Measurements from ENCODE around the gene TRIM8. TPM values are rescaled to one million over a fixed set of nuclear protein-coding genes. Genes with fewer than 3 reads are reported as not detected.

Gene TRIM8, protein sequence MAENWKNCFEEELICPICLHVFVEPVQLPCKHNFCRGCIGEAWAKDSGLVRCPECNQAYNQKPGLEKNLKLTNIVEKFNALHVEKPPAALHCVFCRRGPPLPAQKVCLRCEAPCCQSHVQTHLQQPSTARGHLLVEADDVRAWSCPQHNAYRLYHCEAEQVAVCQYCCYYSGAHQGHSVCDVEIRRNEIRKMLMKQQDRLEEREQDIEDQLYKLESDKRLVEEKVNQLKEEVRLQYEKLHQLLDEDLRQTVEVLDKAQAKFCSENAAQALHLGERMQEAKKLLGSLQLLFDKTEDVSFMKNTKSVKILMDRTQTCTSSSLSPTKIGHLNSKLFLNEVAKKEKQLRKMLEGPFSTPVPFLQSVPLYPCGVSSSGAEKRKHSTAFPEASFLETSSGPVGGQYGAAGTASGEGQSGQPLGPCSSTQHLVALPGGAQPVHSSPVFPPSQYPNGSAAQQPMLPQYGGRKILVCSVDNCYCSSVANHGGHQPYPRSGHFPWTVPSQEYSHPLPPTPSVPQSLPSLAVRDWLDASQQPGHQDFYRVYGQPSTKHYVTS
- total RNA-seq: 61.3 and 82.2 TPM in 2 replicates

DNA sequence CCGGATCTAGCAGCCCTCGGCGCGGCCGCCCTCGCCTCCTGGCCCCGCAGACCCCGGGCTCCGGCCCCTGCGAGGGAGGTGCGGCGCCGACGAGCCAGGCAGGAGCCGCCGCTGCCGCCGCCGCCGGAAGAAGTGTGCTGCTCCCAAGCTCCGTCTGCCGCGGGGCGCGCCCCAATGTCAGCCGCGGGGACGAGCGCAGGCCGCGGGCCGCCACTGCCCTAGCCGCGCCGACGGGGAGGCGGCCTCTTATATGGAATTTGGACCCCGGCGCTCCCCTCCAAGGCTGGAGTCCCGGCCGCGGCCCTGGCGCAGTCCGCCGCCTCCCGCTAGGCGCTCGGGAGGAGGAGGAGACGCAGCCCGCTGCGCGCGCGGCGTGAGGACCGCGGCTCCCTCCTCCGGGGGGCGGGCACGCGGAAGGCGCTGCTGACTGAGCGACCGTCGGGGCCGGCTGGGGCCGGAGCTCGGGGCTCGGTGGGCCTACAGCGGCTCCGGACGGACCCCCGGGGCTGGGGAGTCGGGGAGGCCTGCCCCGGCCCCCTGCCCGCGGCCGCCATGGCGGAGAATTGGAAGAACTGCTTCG lies at the start of gene TRIM8:
TRIM8 (plus strand) TSS at position 414 of the 580 bp plus-strand sequence; CDS start at position 553, 139 bp downstream.

Other genes starting within 250 kb of the TRIM8 start
- gene NFKB2, start 248.8 kb upstream of the TRIM8 start, total RNA-seq: 13.4 and 29.5 TPM in 2 replicates
- 0.09 and 0.28 TPM in 2 replicates for gene PSD, start 225.7 kb upstream of the TRIM8 start, total RNA-seq
- gene FBXL15, start 223.6 kb upstream of the TRIM8 start, total RNA-seq: 6.6 and 7.7 TPM in 2 replicates
- gene CUEDC2, start 211.9 kb upstream of the TRIM8 start, total RNA-seq: 38.1 and 52.0 TPM in 2 replicates
- 0.09 TPM in 1 of 2 replicates, not detected in the other for gene C10orf95, start 192.9 kb upstream of the TRIM8 start, total RNA-seq
- 148 and 157 TPM in 2 replicates for gene ACTR1A, start 141.8 kb upstream of the TRIM8 start, total RNA-seq
- gene SUFU, start 140.5 kb upstream of the TRIM8 start, total RNA-seq: 3.3 and 4.3 TPM in 2 replicates
- gene ARL3, start 69.9 kb downstream of the TRIM8 start, total RNA-seq: 6.1 and 6.6 TPM in 2 replicates
- gene SFXN2, start 70.2 kb downstream of the TRIM8 start, total RNA-seq: 2.7 and 6.4 TPM in 2 replicates
- 39.2 and 43.9 TPM in 2 replicates for gene WBP1L, start 99.5 kb downstream of the TRIM8 start, total RNA-seq
- not detected in 2 replicates for gene CYP17A1, start 192.9 kb downstream of the TRIM8 start, total RNA-seq
- 13.1 and 13.9 TPM in 2 replicates for gene BORCS7, start 209.8 kb downstream of the TRIM8 start, total RNA-seq
- gene AS3MT, start 225.0 kb downstream of the TRIM8 start, total RNA-seq: 0.09 and 1.5 TPM in 2 replicates

All from endothelial cell of coronary artery (primary cell).